Activated naive CD4-positive, alpha-beta T cell treated with anti-CD3 and anti-CD28 coated beads, Interleukin-2, amount 50 U/mL, for 72 hours (primary cell): ENCODE measurements around the gene NR1D1. TPM values are rescaled to one million over a fixed set of nuclear protein-coding genes. Genes with fewer than 3 reads are reported as not detected.
A peak's percentile ranks its signal among the peaks of the same experiment; 100 is the strongest.

Experiments
- ATAC-seq, 2 donors: fragments of 150-1000 bp; cut with Tn5 transposase; 2 replicates each; pipeline ENCODE4 v1.10.0; 2021; ENCODE audit warnings: mild to moderate bottlenecking in 2 of 2, moderate library complexity in 2 of 2
- DNase-seq, 2 donors: peaks; one replicate each; pipeline ENCODE4 v3.0.0; 2021 to 2022; ENCODE audit warnings: low spot score in 2 of 2
- H3K27ac Mint-ChIP-seq, 2 donors: one replicate each; pipeline ENCODE4 v1.8.0; 2022; ENCODE audit warnings: mild to moderate bottlenecking in 2 of 2, mixed read lengths in 2 of 2
- H3K36me3 Mint-ChIP-seq, 2 donors: one replicate each; pipeline ENCODE4 v1.8.0; 2022; ENCODE audit warnings: mixed read lengths in 2 of 2
- H3K9me3 Mint-ChIP-seq, 2 donors: one replicate each; pipeline ENCODE4 v1.8.0; 2022; ENCODE audit warnings: mixed read lengths in 2 of 2
- total RNA-seq, 2 donors: library from RNA; stranded (reverse); gene quantifications; one replicate each; pipeline ENCODE4 v1.2.3, GENCODE V29; 2022

The NR1D1 gene
- total RNA-seq, 2 donors from 2014 or later, result 4.8 to 26.7 TPM

DNA sequence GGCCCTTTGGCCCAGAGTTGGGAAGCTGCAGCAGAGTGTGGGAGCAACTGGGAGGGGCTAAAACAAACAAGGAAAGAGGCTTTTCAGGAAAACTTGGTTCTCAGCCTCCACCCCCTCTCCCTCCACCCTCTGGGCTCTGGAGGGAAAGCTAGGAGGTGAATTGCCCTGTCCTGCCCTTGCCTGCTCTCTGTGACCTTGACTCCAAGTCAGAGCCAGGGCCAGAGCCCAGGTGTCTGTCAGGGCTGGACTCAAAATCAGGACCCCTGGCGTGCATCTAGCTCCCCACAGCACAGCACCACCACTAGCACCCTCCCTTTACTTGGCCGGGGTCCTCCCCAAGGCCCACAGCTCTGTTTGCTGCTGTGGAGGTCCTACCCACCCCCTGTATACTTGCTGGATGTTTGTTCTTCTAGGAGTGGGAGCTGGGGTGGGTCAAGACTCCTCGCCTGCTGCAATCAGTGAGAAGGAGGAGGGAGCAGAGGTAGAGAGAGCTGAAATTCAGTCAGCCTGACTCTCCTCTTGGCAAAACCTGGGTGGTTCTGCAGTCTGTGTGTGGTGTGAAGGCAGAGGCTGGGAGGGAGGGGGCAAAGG, 2.8 kb upstream of the NR1D1 start:
- Mint-ChIP-seq H3K36me3 (peaks cover 0 to 22% of the 10 kb centered on the region in 2 donors), H3K27ac (no peak overlapping the region), H3K9me3 (peaks cover 0 to 8% of the 10 kb centered on the region in 2 donors)
- ATAC-seq, result no peak
- no peak for DNase-seq

DNA sequence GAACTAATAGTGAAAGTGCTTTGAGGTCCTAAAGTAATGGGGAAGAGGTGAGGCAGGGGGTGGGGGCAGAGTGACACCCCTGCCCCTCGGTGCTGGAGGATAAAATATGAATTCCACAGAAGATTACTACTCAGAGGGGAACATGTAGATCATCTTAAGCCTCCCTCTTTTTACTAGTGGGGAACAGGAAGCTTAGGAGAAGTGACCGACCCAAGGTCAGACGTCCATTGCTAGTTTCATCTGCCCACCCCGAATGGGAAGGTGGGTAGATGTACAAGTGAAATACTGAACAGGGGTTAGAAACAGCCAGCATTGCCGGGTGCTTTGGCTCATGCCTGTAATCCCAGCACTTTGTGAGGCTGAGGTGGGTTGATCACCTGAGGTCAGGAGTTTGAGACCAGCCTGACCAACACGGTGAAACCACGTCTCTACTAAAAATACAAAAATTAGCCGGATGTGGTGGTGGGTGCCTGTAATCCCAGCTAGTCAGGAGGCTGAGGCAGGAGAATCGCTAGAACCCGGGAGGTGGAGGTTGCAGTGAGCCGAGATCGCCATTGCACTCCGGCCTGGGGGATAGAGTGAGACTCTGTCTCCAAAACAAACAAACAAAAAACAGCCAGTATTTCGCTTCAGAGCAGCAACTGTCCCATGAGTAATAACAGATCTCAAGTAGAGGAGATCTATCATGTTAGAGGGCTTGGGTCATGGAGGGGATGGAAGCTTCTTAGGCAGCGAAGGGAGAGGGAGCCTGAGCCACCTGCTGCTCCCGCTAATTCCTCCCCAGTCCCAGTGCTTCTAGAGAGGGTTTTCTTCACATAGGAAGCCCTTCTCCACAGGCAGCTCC, 1.2 kb upstream of the NR1D1 start:
- ATAC-seq, result no peak
- H3K27ac Mint-ChIP-seq, result peak overlapping the region; percentile 90 to 94
- peaks cover 11 to 32% of the 10 kb centered on the region in 2 donors for H3K36me3 Mint-ChIP-seq
- DNase-seq, result no peak
- H3K9me3 Mint-ChIP-seq, result peaks cover 0 to 8% of the 10 kb centered on the region in 2 donors

DNA sequence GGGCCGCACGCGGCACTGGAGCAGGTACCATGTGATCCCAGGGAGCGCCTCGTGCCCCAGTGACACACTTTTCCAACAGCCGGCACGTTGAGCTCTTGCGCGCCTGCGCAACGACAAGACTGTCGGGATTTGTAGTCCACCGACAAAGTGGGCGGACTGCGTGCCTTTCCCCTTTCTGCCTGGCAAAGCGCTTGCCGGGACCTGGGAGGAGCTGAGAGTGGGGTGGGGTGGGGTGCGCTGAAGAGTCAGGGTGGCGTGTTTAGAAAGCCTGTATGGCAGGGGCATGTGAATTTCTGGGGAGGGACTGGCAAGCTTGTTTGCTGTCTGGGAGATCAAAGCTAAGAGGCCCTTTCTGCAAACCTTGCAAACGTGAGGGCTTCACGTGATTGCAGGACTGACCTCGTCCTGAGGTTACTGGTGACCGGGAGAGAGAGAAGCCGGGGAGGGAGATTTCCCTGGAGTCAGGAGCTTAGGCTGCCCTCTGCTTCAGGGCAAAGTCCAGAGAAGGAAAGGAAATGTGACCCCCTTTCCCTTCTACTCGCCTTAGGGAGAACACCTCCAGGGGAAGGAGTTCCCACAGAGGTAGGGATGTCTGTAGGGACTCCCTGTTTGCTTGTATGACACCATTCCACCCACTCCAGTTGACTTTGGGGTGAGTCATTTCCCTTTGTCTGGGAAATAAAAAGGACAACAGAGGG, 429 bp upstream of the NR1D1 start:
- peaks cover 11 to 39% of the 10 kb centered on the region in 2 donors for H3K36me3 Mint-ChIP-seq
- H3K9me3 Mint-ChIP-seq, result peaks cover 0 to 12% of the 10 kb centered on the region in 2 donors
- DNase-seq (peak; percentile 83 to 94), ATAC-seq (peak; percentile 39 to 40)
- H3K27ac Mint-ChIP-seq, result peak overlapping the region; percentile 90 to 94

DNA sequence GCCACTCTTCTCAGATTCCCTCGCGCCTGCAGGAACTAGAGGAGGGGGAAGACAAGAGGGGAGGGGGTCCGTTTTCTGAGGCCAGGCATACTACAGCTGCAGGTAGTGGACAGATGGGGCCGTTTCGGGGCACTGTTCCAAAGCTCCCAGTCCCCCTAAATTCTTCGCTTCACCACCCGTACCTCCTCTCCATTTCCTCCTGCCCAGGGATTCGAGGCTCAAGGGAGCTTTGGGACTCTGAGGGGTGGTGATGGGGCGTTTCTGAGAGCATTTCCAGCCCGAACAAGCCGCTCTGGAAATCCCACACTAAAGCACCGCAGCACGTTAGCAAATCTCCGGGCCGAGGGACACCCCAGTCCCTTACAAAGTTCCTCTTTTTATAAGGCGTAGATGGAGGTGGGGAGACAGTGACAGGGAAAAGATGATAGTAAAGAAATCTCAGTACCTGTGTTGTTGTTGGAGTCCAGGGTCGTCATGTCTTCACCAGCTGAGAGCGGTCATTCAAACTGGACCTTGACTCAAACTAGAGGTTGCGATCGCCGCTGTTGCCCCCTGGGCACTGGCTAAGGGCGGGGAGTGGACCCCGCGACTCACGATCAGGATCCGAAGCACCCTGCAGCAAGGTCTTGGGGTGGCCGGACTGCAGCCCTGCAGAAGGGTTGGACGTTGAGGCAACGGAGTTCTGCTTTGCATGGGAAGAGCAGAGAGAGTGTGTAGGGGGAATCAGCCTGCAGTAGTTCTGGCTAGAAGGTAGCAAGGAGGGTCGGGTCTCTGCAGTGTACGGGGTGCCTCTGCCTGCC, 570 bp downstream of the NR1D1 start:
- Mint-ChIP-seq H3K27ac (peak overlapping the region; percentile 65 to 90), H3K36me3 (peaks cover 11 to 42% of the 10 kb centered on the region in 2 donors), H3K9me3 (peaks cover 0 to 12% of the 10 kb centered on the region in 2 donors)
- DNase-seq (no peak), ATAC-seq (no peak)

DNA sequence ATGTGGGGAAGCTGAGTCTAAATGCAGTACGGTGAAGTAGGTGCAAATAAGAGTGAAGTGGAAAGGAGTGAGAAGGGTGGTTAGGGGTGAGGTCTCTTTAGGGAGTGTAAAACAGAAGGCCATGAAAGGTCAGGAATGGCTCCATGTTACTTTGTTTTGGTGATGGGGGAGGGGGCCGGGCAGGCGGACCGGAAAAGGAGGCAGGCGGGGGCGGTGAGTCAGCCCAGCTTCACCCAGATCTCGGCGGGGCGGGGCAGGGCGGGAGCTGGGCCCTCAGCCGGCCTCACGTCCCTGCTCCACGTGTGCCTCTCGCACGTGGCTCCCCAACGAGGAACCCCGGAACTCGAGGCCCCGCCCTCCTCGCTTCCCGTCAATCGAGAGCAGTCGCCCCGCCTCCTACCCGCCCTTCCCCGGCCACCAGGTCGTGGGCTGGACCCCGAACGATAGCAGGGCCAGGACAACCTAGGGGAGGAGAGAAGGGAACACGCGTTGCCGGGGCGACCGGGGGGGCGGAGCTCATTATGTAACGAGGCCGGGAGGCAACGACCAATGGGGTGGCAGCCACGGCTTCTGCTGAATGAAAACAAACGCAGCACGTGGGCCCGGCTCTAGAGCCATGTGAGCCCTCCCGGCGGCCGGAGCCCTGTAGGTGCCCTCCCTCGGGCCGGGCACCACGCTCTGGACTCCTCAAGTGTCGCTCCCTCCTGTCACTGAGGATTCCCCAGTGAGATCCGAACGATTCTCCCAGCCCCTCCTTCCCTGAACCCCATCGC, 1.4 kb downstream of the NR1D1 start:
- Mint-ChIP-seq H3K9me3 (peaks cover 0 to 12% of the 10 kb centered on the region in 2 donors), H3K36me3 (peaks cover 11 to 45% of the 10 kb centered on the region in 2 donors), H3K27ac (peak overlapping the region; percentile 88 to 90)
- peak; percentile 94 to 96 for DNase-seq
- peak; percentile 28 to 72 for ATAC-seq

DNA sequence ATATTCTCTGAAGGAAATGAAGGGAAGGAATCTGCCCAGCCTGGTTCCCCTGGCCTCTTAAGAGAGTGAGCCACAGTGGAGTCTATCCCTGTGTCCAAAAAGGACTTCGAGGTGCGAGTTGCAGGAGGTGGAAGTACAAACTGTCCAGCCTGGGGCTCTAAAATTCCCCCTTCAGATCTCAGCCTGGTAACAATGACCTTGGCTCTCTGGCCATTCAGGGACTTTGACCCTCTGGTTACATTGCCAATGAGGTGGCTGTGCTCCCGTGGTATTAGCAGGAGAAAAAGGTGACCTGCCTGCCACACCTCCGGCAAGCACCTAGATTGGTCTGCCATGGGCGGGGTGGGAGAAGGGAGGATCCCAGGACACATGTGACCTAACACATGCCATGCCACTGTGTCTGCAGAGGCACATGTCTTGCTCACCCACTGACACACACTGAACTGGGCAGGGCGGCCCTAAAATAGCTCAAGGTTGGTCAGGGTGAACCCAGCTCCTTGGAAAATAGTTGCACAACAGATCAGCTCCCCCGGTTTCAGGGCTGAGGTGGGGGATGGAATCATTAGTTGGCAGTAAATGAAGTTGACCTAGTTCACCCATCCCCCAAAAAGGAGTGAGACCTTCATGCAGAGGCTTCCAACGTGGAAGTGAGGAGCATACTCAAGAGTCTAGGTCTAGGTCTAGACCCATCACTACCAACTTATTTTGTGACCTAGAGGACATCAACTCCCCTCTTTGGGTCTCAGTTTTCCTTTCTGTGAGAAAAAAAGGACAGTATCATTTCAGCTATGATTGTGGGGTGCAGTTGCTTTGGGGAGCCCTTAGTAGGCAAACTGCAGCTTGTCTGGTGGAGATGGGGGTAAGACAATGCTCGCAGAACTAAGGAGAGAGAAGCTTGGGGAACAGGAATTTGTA, 2.2 kb downstream of the NR1D1 start:
- Mint-ChIP-seq H3K9me3 (peaks cover 0 to 12% of the 10 kb centered on the region in 2 donors), H3K36me3 (peaks cover 11 to 50% of the 10 kb centered on the region in 2 donors), H3K27ac (peak overlapping the region; percentile 69 to 90)
- ATAC-seq, result no peak
- DNase-seq, result peak in 1 of 2 donors; percentile 72

DNA sequence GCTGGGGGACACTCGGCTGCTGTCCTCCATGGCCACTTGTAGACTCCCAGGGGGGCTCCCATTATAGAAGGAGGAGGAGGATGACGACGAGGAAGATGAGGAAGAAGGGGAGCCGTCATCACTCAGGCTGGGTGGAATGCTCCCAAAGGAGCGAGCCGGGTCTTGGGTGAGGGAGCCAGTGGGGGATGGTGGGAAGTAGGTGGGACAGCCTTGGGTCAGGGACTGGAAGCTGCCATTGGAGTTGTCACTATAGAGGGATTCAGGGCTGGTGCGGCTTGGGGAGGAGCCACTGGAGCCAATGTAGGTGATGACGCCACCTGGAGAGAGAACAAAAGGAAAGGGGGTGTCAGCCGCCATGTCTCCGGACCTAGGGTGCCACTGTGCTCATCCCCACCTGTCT, 3.3 kb downstream of the NR1D1 start:
- H3K36me3 Mint-ChIP-seq, result peaks cover 11 to 50% of the 10 kb centered on the region in 2 donors
- DNase-seq (no peak), ATAC-seq (no peak)
- H3K9me3 Mint-ChIP-seq, result peaks cover 0 to 12% of the 10 kb centered on the region in 2 donors
- H3K27ac Mint-ChIP-seq, result peak overlapping the region in 1 of 2 donors; percentile 87

DNA sequence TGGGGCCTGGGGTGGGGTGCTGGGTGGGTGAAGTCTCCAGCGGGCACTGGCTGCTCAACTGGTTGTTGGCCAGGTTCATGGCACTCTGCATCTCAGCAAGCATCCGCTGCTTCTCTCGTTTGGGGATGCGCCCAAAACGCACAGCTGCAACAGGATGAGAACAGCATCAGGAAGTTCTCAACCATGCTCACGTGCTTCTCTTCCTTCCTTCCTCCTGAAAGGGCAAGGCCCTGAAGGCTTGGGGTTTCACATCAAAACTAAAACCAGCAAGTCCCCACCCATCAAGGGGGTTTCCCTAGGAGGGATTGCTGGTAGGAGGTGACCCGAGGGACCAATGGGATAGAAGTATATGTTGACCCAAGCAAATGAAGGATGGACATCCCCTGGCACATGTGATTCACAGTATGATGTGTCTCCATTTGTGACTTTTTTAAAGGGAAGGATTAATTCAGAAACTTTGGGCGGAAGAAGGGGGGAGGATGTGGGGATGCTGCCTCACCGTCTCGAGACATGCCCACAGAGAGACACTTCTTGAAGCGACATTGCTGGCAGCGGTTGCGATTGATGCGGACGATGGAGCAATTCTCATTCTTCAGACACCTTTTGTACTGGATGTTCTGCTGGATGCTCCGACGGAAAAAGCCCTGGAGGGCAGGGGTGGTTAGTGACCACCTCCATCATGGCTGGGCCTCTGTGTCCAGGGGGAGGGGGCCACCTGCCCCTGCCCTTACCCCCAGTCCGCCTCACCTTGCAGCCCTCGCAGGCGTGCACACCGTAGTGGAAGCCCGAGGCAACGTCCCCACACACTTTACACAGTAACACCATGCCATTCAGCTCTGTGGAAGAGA, 4.2 kb downstream of the NR1D1 start:
- peak; percentile 78 to 85 for ATAC-seq
- peaks cover 0 to 12% of the 10 kb centered on the region in 2 donors for H3K9me3 Mint-ChIP-seq

DNA sequence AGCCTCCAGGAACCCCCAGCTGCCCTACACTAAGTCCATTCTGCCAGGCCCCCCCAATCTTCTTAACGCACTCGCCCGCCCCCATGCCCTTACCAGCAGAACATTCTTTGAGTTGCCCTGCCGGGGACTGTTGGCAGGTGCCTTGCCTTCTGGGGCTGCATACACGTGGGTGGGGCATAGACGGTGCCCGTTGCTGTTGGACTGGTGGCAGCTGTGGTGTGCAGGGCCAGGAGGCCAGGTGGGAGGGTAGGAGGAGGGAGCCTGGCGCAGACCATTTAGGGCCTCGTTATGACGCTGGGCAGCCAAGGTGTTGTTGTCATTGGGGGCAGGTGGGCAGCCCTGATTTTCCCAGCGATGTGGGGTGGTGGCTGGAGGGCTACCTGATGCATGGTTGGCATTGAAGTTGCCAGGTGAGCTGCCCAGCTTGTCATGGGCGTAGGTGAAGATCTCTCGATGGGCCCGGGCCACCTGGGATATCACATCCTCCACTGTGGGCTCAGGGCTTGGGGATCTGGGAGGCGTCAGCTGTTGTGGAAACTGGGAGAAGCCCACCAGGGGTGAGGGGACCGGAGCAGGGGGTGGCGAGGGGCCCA, 4.9 kb downstream of the NR1D1 start:
- DNase-seq (no peak), ATAC-seq (no peak)
- peaks cover 11 to 50% of the 10 kb centered on the region in 2 donors for H3K36me3 Mint-ChIP-seq
- peak overlapping the region; percentile 75 to 87 for H3K27ac Mint-ChIP-seq
- peaks cover 0 to 12% of the 10 kb centered on the region in 2 donors for H3K9me3 Mint-ChIP-seq

More for the DNA sequence above, 4.2 kb downstream of the NR1D1 start:
- Mint-ChIP-seq H3K36me3 (peaks cover 11 to 50% of the 10 kb centered on the region in 2 donors), H3K27ac (peak overlapping the region; percentile 44 to 87)
- peak; percentile 78 to 92 for DNase-seq

DNA sequence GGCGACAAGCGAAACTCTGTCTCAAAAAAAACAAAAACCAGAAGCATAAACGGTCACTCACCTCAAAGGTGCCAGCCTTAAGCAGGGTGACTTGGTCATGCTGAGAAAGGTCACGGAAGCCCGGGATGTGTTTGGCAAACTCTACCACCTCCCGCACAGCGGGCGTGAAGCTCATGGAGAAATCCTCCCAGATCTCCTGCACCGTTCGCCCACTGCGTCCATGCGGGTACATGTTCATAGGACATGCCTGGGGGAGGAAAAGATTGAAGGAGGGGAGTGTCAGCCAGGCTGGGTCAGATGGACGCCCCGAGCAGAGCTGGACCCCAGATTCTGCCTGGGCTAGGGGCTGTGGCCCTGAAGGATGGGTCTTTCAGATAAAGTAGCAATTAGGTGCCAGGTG, 5.5 kb downstream of the NR1D1 start:
- Mint-ChIP-seq H3K36me3 (peaks cover 11 to 45% of the 10 kb centered on the region in 2 donors), H3K27ac (peak overlapping the region in 1 of 2 donors; percentile 87)
- ATAC-seq, result no peak

DNA sequence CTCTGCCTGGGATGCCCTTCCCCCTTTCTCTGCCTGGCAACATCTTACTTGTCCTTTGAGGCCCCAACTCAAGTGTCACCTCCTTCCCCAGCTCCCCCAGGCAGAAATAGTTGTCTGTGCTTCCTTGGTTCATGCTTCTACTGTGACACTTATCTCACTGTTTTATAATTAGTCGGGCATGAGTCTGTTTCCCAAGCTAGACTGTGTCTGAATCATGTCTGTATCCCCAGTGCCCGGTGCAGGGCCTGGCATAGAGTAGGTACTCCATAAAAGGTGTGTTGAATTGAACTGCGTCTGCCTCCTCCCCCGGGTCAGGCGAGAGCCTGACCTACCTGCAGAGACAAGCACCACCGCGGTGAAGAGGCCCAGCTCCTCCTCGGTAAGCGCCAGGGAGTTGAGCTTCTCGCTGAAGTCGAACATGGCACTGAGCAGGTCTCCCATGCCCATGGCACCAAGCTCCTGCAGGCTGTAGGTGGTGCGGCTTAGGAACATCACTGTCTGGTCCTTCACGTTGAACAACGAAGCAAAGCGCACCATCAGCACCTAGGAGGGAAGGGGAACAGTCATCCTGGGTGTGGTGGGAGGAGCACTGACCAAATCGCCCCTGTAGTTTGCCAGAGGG, 6.7 kb downstream of the NR1D1 start:
- Mint-ChIP-seq H3K27ac (peak overlapping the region; percentile 8 to 32), H3K36me3 (peaks cover 11 to 37% of the 10 kb centered on the region in 2 donors), H3K9me3 (peaks cover 0 to 7% of the 10 kb centered on the region in 2 donors)
- no peak for DNase-seq
- ATAC-seq, result no peak

More for the DNA sequence above, 5.5 kb downstream of the NR1D1 start:
- H3K9me3 Mint-ChIP-seq, result peaks cover 0 to 12% of the 10 kb centered on the region in 2 donors
- no peak for DNase-seq

DNA sequence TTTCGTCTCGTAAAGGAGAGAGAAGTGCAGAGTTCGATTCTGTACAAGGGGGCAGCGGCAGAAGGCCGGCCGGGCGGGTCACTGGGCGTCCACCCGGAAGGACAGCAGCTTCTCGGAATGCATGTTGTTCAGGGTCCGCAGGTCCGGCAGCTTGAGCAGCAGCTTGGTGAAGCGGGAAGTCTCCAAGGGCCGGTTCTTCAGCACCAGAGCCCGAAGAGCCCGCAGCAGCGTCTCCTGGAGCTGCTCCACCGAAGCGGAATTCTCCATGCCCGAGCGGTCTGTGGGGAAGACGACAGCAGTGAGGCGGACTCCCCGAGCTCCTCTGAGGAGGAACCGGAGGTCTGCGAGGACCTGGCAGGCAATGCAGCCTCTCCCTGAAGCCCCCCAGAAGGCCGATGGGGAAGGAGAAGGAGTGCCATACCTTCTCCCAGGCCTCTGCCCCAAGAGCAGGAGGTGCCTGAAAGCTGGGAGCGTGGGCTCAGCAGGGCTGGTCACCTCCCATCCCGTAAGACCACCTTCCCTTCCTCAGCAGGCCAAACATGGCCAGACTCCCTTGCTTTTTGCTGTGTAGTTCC, 7.3 kb downstream of the NR1D1 start:
- peak overlapping the region; percentile 5 to 8 for H3K27ac Mint-ChIP-seq
- H3K9me3 Mint-ChIP-seq, result peaks cover 0 to 4% of the 10 kb centered on the region in 2 donors
- DNase-seq, result no peak
- ATAC-seq, result no peak
- H3K36me3 Mint-ChIP-seq, result peaks cover 11 to 31% of the 10 kb centered on the region in 2 donors

DNA sequence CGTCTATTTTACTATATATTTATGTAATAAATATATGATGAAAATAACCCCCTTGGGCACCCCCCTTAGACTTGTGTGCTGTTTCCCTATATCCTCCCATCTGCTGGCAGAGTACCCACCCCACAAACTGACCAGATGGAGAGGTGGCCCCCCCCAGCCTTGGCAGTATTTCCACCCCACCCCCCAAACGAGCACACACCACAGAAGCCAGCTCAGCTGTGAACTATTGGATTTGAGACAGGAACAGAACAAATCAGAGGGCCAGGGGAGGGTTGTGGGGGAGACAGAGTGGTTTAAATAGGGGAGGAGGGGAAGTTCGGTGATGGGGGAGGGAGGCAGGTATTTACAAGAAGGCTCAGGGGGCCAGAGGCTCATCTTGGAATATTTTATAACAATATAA, 7.8 kb downstream of the NR1D1 start:
- ATAC-seq (no peak), DNase-seq (no peak)
- Mint-ChIP-seq H3K9me3 (peaks cover 0 to 4% of the 10 kb centered on the region in 2 donors), H3K27ac (no peak overlapping the region), H3K36me3 (peaks cover 10 to 26% of the 10 kb centered on the region in 2 donors)
